Amniotic epithelial cell (primary cell): ENCODE results near the gene TAF10.

Source experiments
- DNase-seq: peaks from one replicate; pipeline ENCODE4 v3.0.0-alpha.2; 2010; ENCODE audit warnings: low read depth

TAF10 gene

DNA sequence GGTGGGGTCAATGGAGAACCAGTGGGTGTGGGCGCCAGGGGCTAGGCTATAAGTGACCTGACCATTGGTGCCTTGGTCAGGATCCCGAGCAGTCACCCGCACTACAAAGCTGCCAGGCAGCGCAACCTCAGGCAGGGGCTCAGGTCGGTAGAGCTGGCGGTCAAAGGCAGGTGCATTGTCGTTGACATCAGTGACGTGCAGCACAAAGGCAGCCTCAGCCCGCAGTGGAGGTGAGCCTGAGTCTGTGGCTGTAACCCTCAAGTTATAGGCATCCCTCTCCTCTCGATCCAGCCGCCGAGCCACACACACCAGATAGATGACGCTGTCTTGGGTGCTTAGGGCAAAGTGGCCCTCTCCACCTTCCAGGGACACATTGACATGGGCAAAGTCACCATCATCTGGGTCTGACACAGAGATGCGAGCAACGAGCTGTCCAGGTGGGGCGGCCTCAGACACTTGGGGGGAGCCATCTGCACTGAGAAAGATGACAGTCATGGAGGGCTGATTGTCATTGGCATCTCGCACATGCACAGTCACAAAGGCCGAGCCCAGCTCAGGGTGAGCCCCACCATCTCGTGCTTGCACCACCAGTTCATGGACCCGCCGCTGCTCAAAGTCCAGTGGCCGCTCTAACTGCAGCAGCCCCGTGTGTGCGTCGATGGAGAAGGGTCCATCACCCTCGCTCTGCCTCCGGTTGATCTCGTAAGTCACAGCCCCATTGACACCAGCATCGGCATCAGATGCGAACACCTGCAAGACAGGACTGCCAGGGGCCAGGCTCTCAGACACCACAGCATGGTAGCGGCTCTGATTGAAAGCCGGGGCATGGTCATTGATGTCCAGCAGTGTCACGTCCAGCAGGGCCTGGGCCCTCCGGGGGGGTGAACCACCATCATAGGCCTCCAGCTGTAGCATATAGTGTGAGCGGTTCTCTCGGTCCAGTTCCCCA is 28.3 kb upstream of the TAF10 start:
- no peak for DNase-seq

DNA sequence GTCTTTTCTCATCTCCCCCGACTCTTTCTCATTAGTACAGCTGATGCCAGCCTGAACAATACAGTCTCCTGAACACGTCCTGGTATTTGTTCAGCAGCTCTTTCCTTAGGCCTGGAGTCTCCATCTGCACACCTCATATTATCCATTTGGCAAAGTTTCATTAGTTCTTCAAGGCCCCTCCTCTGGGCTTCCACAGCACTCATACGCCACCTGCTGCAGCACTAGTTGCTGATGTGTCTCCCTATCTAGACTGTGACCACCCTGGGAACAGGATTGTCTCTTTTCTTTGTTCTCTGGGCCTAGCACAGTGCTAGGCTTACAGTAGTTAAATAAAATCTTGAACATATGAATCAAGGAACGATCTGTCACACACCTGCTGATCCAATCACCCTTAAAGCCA is 26.4 kb upstream of the TAF10 start:
- DNase-seq = no peak

DNA sequence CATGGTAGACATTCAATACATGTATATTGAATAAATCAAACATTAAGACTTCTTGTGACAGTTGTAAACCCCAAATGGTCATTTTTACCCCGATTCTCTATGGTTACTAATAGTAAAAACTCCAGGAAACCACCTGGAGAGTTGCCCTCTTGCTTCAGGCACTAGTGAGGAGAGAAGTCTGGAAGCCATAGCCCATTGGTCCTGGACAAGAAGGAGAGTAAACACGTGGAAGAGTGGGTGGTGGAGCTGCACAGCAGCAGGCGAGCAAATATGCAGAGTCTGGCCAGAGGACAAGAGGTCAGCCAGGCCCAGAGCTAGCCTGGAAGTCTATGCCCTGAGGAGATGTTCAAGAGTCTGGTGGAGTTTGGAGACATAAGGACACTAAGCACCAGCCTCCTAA is 25.9 kb upstream of the TAF10 start:
- peak; percentile 25 for DNase-seq

DNA sequence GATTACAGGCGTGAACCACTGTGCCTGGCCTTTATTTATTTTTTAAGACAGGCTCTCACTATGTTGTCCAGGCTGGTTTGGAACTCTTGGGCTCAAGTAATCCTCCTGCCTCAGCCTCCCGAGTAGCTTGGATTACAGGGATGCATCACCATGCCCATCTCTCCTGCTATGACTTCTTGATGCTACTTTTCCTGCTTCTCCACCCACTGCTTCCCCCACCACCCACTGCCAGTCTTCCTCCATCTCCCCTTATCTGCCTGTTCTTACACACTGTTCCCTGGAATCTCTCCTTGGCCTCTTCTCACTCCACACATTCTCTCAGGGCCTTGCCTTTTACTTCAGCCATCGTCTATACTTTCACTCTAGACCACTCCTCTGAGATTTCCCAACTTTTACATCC is 24.5 kb upstream of the TAF10 start:
- no peak for DNase-seq

DNA sequence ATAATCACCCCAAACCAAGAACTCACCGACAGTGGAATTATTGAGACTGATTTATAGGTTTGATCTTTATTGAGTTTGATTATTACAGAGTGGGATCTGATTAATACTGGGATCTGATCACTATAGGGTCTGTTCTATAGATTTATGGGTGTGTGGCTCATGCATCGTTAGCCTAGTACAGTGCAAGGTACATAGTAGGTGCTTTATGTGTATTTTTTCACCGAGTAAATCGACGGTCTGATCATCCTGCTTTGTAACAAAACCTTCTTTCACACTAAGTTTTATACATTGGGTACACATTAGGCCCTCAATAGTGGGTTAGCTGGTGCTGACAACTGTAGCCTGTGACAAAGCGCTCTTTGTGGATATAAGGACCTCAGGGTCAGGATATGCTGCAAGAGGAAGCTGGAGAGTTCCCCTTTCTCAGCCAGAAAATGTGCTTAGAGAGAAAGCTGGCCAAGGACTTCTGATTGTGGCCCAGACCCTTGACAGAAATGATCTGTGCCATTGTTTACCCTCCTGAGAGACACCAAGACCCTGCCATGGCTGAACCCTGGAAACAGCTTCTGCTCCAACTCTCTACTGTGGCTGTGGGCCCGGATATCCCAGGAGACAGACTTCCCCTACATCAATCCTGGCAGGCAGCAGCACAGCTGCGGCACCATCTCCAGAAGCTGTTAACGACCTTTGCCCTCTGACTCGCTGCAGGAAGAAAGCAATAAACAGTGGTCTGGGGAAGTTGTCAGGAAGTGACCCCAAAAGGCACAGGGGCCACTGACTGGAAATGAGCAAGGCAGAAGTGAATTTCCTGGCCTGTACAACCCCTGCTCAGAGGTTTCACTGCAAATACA is 23.3 kb upstream of the TAF10 start:
- peak; percentile 10 for DNase-seq

DNA sequence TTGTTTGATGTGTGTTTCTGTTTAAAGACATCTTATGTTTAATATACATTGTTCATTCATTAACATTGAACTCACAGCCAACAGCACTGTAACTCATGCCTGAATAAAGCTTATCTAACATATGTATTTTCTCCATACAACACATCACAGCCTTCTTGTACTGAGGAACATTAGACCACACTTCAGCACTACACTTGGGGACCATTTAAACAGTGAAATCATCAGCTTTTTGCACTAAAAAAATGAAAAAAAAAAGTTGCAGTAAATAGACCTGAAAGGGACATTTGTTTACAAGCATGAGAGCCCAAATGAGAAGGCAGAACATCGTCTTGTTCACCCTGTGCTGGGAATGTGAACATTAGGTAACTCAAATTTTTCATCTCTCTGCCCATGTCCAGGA is 22.5 kb upstream of the TAF10 start:
- no peak for DNase-seq

DNA sequence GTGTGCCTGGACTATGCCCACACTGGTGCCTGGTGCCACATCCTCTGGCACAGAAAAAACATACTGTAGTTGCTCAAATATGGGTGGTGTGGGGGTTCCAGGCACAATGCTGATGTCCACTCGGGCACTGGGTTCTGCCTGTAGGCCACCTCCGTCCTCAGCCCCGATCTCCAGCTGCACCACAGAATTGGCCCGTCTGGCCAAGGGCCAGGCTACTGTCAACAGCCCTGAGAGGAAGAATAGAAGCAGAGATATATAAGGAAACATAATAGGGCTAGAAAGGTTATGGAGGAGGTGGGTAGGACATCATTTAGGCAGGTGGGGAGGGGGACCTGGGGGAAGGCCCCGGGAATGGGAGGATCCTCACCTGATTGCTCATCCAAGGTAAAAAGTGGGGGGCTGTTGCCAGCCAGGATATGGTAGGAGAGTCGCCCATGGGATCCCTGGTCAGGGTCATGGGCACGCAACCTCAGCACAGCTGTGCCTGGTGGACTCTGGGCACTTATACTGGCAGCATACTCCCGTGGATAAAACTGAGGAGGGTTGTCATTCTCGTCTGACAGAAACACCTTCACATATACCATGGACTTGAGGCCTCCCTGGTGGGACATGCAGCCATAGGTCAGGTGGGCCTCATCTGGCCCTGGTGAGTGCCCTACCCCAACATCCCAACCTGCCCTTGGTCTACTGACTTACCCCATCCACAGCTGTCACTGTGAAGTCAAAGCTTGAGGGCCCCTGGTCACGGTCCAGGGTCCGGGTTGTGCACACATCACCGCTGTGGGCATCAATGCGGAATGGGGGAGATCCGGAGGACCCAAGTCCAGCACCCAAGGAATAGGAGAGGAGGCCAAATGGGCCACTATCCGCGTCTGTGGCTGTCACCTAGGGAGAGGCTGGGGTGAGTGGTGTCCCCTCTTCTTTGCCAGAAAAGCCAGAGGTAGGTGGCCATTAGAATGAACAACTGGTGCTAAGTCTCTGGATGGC is 21.7 kb upstream of the TAF10 start:
- DNase-seq = no peak

DNA sequence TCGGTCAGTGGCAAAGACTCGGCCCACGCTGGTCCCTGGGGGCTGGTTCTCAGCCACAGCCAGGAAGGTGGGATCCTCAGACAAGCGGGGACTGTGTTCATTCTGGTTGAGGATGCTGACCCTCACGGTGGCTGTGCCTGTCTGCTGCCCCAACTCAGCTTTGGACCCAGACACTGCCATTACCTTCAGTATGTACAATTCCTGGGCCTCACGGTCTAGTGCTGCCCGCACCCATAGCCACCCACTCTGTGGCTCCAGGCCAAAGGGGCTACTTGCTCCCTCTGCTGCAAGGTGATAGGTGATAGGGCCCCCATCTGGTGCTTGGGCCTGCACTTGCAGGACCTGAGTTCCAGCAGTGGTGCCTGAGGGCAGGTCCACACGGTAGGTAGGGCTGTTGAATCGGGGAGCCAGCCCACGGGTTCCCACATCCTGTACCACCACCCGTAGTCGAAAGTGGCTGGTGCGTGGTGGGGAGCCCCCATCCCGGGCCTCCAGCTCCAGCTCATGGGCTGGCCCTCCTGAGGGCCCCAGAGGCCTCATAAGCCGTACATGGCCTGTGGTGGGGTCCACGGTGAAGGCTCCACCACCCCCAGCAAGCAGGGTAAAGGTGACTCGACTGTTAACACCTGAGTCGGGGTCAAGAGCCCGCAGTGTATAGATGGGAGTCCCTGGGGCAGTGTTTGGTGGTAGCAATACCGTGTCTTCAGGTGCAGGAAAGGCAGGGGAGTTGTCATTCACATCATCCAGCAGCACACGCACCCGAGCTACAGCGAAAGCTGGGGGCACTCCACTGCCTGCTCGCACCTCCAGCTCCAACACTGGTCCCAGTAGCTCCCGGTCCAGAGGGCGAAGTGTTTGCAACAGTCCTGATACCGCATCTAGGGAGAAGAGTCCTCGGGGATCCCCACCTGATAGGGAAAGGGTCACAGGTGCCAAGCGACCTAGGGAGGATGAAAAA is 20.4 kb upstream of the TAF10 start:
- DNase-seq = no peak

DNA sequence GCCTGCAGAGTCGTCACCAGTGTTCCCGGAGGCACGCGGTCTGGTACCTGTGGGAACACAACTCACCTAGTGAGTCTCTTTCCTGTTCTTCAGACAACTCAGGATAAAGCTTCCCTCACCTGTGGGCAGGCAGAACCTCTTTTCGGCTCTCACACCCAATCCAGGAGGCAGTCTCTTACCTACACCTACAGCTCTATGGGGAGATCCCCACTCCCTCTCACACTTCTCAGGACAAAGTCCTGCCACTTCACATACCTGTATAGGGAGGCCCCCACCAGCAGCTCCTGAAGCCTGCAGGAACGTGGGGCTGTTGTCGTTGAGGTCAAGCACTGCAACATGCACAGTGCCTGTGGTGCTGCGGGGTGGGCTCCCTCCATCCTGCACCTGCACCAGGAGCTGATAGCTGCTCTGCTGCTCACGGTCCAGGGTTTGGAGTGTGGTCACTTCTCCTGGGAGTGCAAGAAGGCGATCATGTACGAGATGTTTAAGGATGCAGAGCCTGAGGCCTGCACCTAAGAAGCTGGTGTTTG is 19.4 kb upstream of the TAF10 start:
- no peak for DNase-seq

DNA sequence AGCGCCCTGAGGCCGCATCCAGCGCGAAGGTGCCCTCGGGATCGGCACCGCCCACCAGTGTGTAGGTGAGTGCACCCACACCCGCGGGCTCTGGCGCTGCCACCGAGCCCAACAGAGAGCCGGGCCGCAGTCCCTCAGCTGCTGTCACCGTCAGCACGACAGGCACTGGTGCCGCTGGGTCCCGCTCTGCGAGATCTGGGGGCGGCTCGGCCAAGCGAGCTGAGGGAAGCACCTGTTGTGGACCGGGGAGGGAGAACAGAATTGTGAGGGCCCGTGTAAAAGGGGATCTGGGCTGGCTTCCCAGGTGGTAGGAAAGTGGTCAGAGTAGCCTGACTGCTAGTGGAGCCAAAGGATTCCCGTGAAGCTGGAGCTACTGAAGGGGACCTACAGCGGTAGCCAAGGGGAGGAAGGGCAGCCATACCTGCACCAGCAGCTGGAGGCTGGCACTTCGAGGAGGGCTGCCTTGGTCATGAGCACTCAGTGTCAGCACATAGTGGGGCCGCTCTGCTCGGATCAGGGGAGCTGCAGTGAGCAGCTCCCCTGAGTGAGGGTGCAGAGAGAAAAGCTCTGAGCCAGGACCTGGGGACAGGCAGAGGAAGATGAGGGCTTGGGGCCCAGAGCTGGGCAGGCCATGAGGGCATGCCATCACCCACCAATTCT is 18.7 kb upstream of the TAF10 start:
- DNase-seq = no peak

DNA sequence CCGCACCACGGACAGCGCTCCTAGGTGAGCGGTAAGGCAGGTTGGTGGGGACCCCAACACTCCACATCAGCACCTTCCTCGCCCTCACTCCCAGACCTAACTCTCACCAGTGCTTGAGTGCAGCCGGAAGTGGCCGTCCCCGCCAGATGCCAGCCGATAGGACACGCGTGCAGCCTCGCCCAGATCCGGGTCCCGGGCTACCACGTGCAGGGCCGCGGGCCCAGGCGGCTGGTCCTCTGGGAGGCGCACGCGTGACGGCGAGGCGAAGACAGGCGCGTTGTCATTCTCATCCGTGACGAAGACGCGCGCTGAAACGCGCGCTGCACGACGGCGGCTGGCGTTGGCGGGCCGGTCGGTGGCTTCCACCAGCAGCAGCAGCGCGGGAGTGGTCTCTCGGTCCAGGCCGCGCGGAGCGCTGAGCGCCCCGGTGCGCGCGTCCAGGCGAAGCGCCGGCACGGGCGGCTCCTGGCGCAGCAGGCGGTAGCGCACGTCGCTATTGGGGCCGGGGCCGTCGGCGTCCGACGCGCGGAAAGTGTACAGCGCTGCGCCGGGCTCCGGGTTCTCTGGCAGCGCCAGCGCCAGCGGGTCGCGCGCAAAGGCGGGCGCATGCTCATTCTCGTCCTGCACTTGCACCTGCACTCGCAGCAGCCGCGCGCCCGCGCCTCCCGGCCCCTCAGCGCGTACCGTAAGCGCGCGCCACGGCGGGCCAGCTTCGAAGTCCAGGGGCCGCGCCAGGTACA is 18.0 kb upstream of the TAF10 start:
- DNase-seq = no peak

DNA sequence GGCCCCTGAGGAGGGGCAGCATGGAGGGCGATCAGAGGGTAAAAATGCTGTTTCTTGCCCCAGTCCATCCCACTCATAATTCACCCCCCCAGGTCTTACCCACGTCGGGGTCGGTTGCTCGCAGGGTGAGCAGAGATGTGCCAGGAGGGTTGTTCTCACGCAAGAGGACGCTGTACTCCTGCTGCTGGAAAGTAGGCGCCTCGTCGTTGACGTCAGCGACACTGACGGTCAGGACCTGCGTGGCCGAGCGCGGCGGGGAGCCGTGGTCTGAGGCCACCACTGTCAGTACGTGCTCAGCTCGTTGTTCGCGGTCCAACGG is 17.5 kb upstream of the TAF10 start:
- no peak for DNase-seq

DNA sequence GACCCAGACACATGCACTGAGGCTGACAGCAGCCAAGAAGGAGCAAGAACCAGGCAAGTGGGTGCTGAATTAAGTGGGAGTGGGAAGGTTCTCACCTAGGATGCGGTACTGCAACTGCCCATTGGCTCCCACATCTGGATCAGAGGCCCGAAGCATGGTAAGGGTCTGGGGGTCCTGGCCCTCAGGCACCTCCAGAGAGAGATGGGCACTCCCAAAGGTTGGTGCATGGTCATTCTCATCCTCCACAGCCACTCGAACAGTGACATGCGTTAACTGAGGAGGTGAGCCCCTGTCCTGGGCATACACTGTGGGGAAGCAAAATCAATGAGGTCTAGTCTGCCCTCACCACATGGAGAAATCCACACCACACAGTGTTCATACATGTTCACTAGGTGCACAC is 16.5 kb upstream of the TAF10 start:
- no peak for DNase-seq

DNA sequence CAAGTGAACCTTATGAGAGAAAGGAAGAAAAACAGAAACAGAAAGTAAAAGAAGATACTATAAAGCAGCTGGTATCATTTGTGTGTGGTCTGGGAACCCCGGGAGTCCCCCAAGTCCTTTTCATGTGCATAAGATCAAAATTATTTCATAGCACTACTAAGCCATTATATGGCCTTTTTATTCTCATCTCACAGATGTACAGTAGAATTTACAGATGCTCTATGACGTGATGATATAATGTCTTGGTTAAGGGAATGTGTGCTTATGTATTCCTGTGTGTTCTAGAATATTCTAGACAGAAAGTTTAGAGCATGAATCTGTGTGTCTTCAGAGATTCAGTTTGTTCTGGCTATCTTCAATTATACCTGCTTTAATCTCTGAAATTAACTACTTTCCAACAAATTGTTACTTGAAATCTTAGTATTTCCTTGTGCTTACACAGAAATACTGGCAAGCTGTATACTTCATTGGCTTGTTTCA is 15.8 kb upstream of the TAF10 start:
- DNase-seq = no peak

DNA sequence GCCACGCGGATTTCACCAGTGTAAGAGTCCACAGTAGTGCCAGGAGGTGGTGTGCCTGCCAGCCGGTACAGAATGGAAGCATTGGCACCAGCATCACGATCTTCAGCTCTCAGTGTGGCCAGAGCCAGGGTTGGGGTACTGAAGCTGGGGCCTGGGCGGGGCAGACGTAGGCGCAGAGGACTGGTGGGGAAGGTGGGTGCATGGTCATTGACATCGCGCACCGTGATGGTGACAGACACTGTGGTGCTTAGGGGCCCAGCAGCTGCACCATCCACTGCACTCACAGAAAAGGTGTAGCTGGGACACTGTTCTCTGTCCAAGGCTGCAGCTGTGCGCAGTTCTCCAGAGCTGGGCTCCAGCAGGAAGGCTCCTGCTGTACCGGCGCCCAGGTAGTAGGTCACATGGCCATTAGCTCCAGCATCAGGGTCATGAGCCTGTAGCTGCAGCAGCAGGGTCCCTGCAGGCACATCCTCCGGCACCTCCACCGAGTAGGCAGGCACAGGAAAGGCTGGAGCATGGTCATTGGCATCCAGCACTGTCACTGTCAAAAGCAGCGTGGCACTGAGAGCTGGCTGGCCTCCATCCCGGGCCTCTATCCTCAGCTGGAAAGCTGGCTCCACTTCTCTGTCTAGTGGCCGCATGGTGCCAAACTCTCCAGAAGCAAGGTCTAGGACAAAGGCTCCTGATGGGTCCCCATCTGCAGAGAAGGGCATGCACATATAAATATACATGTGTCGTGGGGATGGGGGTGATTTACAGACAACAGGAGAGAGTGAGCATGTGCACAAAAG is 15.2 kb upstream of the TAF10 start:
- no peak for DNase-seq

DNA sequence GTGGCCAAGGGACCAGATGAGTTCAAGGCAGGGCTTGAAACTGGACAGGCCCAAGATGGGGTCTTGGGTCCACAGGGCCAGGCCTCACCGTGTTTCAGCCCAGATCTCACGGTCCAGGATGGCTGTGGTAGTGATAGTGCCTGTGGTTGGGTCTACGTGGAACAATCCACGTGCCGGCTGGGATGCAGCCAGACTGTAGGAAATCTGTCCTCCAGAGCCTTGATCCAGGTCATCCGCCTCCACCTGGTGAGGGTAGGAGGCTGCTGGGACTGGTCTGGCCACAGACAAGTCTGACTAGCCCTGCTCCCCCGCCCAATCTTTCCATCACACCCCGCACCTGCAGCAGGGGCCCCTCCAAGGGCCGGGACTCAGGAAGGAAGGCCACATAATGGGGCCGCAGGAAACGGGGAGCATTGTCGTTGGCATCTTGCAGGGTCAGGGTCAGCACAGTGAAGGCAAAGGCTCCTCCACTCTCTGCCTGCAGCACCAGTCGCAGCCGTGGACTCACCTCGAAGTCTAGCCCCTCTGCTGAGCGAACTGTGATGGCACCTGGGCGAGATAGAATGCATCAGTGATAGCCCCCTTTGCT is 13.9 kb upstream of the TAF10 start:
- no peak for DNase-seq

DNA sequence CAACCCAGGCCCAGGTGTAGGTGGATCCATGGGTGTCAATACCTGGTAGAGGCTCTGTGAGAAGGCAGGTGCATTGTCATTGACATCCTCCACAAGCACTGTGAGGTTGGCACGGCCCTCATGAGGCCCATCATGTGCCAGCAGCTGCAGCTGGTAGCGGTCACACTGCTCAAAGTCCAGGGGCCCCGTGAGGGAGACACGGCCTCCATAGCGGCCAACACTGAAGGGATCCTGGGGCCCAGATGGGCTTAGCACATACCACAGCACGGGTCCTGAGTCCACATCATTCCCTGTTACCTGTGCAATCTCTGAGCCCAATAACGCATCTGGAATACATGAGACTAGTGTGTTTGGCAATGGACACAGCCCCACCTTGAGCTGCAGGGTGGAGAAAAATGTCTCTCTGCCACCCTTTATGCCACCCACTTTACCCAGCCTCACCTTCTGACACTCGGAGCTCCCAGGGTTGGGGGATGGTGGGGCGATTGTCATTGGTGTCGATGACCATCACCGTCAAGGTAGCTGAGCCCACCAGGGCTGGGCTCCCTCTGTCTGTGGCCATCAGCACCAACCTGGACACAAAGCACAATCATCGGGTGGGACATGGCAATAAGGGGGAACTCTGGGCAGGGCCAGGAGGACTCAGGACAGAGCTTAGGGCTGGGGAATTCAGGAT is 13.3 kb upstream of the TAF10 start:
- no peak for DNase-seq
